ENCODE data around the gene DYRK4. TPM values are rescaled to one million over a fixed set of nuclear protein-coding genes. Genes with fewer than 3 reads are reported as not detected.

Gene DYRK4
- total RNA-seq, 3 donors from 2014 or later: 27.0 to 31.3 (median 28.7) TPM

GRCh38 chr12:4621511-4621910 lies 59.5 kb downstream of the DYRK4 start:
- no peaks in the 10 kb centered on the region for H3K36me3 ChIP-seq (ENCODE audit: low read depth)
- no peak overlapping the region for H3K4me3 ChIP-seq
- DNase-seq: no peak
- ATAC-seq: no peak
- no peak for TF ChIP-seq CTCF (IDR thresholded peaks at IDR 0.05)
- intact Hi-C loops (cut with DNase I, micrococcal nuclease): no loop called here
- no peaks in the 10 kb centered on the region for H3K4me1 ChIP-seq (ENCODE audit: low read depth)
- no peaks in the 10 kb centered on the region for H3K9me3 ChIP-seq

GRCh38 chr12:4626543-4626942 lies 64.5 kb downstream of the DYRK4 start:
- Histone ChIP-seq H3K4me1 (ENCODE audit: low read depth) (no peaks in the 10 kb centered on the region), H3K36me3 (ENCODE audit: low read depth) (no peaks in the 10 kb centered on the region), H3K9me3 (no peaks in the 10 kb centered on the region), H3K4me3 (no peak overlapping the region)
- no peak for DNase-seq
- intact Hi-C loops (cut with DNase I, micrococcal nuclease): no loop called here
- TF ChIP-seq CTCF (IDR thresholded peaks at IDR 0.05): no peak
- ATAC-seq: no peak

GRCh38 chr12:4628406-4628805 lies 66.4 kb downstream of the DYRK4 start:
- Histone ChIP-seq H3K4me1 (ENCODE audit: low read depth) (no peaks in the 10 kb centered on the region), H3K36me3 (ENCODE audit: low read depth) (no peaks in the 10 kb centered on the region), H3K9me3 (no peaks in the 10 kb centered on the region), H3K4me3 (no peak overlapping the region)
- DNase-seq (no peak), ATAC-seq (no peak)
- intact Hi-C loops (cut with DNase I, micrococcal nuclease): no loop called here
- TF ChIP-seq CTCF (IDR thresholded peaks at IDR 0.05): no peak

GRCh38 chr12:4630262-4630661 lies 68.3 kb downstream of the DYRK4 start:
- H3K4me3 ChIP-seq: no peak overlapping the region
- no peak for DNase-seq
- H3K9me3 ChIP-seq: no peaks in the 10 kb centered on the region
- no peak for TF ChIP-seq CTCF (IDR thresholded peaks at IDR 0.05)
- H3K36me3 ChIP-seq (ENCODE audit: low read depth): no peaks in the 10 kb centered on the region
- no peaks in the 10 kb centered on the region for H3K4me1 ChIP-seq (ENCODE audit: low read depth)
- ATAC-seq: no peak
- intact Hi-C loops (cut with DNase I, micrococcal nuclease): no loop called here

- Histone ChIP-seq H3K36me3 (ENCODE audit: low read depth) (no peaks in the 10 kb centered on the region), H3K4me3 (no peak overlapping the region), H3K4me1 (ENCODE audit: low read depth) (peaks cover 5% of the 10 kb centered on the region), H3K9me3 (no peaks in the 10 kb centered on the region)
- ATAC-seq (no peak), DNase-seq (no peak)
- no peak for TF ChIP-seq CTCF (IDR thresholded peaks at IDR 0.05)
- intact Hi-C loops (cut with DNase I, micrococcal nuclease): no loop called here
Measured at GRCh38 chr12:4643747-4644146, 81.7 kb downstream of the DYRK4 start.

- Histone ChIP-seq H3K36me3 (ENCODE audit: low read depth) (no peaks in the 10 kb centered on the region), H3K4me1 (ENCODE audit: low read depth) (peaks cover 7% of the 10 kb centered on the region), H3K9me3 (no peaks in the 10 kb centered on the region), H3K4me3 (no peak overlapping the region)
- intact Hi-C loops (cut with DNase I, micrococcal nuclease): no loop called here
- ATAC-seq (no peak), DNase-seq (no peak)
- no peak for TF ChIP-seq CTCF (IDR thresholded peaks at IDR 0.05)
Measured at GRCh38 chr12:4645023-4645422, 83.0 kb downstream of the DYRK4 start.

Measured in mucosa of descending colon (tissue), 3 donors.